MG63 (cell line): ENCODE results near the gene CCDC81. TPM values are rescaled to one million over a fixed set of nuclear protein-coding genes. Genes with fewer than 3 reads are reported as not detected.
"Not testable (repeated sequence)": the region's sequence is repeated elsewhere in the genome, so short reads cannot be mapped to it uniquely, and the experiment has no call there.

Experiments used
- DNase-seq: peaks from one replicate; pipeline ENCODE4 v3.0.0-alpha.2; 2020
- H3K27me3 ChIP-seq: fragments of 250-450 bp; sonication (Bioruptor Pico); 2 replicates; pipeline ENCODE4 v1.5.1; 2020; ENCODE audit warnings: mild to moderate bottlenecking, moderate library complexity
- H3K36me3 ChIP-seq: fragments of 250-450 bp; sonication (Bioruptor Pico); 2 replicates; pipeline ENCODE4 v1.5.1; 2020; ENCODE audit warnings: mild to moderate bottlenecking, moderate library complexity
- H3K4me3 ChIP-seq: fragments of 250-450 bp; sonication (Bioruptor Pico); 2 replicates; pipeline ENCODE4 v1.5.1; 2020; ENCODE audit warnings: mild to moderate bottlenecking, moderate library complexity
- H3K9me3 ChIP-seq: fragments of 250-450 bp; sonication (Bioruptor Pico); 2 replicates; pipeline ENCODE4 v1.5.1; 2020; ENCODE audit warnings: mild to moderate bottlenecking, moderate library complexity
- total RNA-seq: library from RNA; depleted of rRNA; stranded (reverse); fragments of >200 nt; shearing (Covaris generic); gene quantifications from 2 replicates; pipeline ENCODE4 v1.2.3, GENCODE V29; 2014; ENCODE audit warnings: low replicate concordance; rRNA removed

The CCDC81 gene
- total RNA-seq = not detected in 2 replicates

DNA sequence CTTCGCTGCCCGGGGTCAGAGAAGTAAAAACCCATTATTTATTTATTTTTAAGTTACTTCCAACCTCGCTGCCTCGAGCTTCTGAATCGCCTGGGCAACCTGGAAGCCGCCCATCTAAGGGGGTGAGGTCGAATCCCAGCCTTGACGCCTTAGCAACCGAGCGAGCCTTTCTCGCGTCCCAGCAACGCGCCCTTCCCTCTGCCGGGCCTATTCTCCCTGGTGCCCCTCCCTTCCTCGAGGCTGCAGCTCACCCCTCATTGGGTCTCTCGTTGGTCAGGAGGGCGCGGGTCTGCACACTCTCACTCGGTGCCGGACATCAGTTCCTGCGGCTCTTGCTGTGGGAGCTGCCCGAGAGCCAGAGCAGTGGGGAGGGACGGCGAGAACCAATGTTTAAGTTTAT is at the start of gene CCDC81:
CCDC81 (plus strand) TSS at position 302 of the 400 bp plus-strand sequence. CDS start 277 bp downstream, outside the sequence.
- DNase-seq = no peak
- Histone ChIP-seq H3K9me3 (no peaks in the 10 kb centered on the region), H3K4me3 (no peak within 1 kb of the TSS), H3K36me3 (no peaks in the 10 kb centered on the region), H3K27me3 (no peaks in the 10 kb centered on the region)

DNA sequence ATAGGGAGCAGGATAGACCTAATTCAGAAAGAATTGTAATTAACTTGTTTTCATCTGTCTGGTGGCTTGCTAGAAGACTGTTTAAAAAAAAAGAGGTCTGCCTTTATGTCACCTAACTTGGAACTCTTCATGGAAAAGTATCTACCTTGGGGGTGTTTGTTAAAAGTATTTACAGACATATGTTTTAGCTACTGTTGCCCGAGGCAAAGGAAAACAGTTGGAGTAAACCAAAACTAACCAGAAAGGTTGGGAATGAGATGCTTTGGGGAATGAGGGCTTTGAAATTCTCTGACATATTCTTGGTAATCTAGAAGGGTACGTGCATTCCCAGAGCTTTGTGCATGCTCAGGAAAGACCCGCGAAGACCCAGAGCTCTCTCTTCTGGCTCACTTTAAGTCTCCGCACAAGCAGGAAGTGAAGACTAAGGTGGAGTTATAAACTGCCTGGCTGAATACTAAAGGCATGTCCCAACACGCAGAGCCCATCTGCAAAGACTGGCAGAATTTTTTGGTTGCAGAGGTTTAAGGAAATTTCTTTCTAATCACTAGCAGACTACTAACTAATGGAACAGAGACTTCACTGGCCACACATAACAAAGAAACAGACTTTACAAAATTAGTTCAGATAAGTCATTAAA is 39.4 kb upstream of the CCDC81 start:
- no peak for DNase-seq
- H3K36me3 ChIP-seq = peaks cover 11% of the 10 kb centered on the region; the same call in 1 of the 2 replicates

DNA sequence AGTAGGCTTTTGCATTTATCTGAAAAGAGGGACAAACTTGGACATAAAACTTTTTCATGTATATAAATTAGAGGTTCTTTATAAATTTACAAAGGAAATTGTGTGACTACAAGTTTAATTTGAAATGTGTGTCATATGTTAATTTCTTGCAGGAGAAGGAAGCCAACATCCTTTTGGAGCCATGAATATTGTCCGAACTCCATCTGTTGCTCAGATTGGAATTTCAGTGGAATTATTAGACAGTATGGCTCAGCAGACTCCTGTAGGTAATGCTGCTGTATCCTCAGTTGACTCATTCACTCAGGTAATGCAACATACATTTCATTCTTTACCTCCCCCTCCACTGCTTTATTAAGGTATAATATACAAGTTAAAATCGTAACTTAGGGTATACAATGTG is 37.5 kb upstream of the CCDC81 start:
- DNase-seq = no peak
- no peaks in the 10 kb centered on the region for H3K9me3 ChIP-seq
- no peak overlapping the region for H3K4me3 ChIP-seq
- H3K36me3 ChIP-seq = peaks cover 11% of the 10 kb centered on the region; the same call in 1 of the 2 replicates
- no peaks in the 10 kb centered on the region for H3K27me3 ChIP-seq

More for the DNA sequence above, 39.4 kb upstream of the CCDC81 start:
- no peaks in the 10 kb centered on the region for H3K9me3 ChIP-seq
- H3K4me3 ChIP-seq = no peak overlapping the region
- no peaks in the 10 kb centered on the region for H3K27me3 ChIP-seq

DNA sequence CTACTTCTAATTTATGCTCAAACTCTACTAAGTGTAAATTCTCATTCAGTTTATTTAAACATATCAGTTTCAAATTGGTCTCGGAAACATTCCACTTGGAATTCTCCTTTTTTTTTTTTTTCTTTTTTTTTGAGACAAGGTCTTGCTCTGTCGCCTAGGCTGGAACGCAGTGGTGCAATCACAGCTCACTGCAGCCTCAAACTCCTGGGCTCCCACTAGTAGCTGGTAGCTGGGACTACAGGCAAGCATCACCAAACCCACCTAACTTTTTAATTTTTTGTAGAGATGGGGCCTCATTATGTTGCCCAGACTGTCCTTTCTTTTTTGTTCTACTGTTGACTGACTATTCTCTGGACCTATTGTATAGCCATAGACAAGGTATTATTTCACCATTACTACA is 33.3 kb upstream of the CCDC81 start:
- Histone ChIP-seq H3K9me3 (no peaks in the 10 kb centered on the region), H3K36me3 (peaks cover 11% of the 10 kb centered on the region), H3K4me3 (no peak overlapping the region), H3K27me3 (no peaks in the 10 kb centered on the region)
- DNase-seq = no peak

DNA sequence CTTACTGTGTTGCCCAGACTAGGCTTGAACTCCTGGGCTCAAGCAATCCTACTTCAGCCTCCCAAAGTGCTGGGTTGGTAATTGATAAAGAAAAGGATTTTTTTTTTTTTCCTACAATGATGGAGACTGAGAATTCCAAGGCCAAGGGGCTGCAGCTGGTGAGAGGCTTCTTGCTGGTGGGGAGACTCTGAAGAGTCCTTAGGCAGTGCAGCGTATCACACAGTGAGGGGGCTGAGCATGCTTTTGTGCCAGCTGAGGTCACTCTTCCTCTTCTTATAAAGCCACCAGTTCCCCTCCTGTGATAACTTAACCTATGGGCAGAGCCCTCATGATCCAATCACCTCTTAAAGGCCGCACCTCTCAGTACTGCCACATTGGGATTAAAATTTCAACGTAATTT is 28.2 kb upstream of the CCDC81 start:
- H3K9me3 ChIP-seq = no peaks in the 10 kb centered on the region
- H3K36me3 ChIP-seq = no peaks in the 10 kb centered on the region; the same call in none of the 2 replicates
- no peaks in the 10 kb centered on the region for H3K27me3 ChIP-seq
- DNase-seq = no peak
- no peak overlapping the region for H3K4me3 ChIP-seq

DNA sequence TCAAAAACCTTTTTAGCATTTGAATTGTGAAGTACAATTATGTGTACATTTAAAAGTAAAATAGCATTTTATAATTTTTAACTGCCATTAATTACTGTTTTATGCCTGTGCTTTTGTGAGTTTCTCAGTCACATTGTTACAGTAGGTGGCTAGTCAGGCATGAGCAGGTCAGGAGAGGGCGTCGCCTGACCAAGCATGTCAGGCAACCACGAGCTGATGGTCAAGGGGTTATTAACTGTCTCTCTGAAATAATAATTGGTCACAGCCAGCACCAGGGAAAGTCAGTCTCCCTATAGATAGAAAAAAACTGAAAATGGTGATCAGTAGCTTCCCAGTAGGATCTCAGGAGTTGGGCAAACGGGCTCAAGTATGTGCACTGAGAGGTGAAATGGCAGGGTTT is 19.4 kb upstream of the CCDC81 start:
- no peak for DNase-seq
- no peaks in the 10 kb centered on the region for H3K27me3 ChIP-seq
- no peak overlapping the region for H3K4me3 ChIP-seq
- H3K9me3 ChIP-seq = no peaks in the 10 kb centered on the region
- H3K36me3 ChIP-seq = no peaks in the 10 kb centered on the region

DNA sequence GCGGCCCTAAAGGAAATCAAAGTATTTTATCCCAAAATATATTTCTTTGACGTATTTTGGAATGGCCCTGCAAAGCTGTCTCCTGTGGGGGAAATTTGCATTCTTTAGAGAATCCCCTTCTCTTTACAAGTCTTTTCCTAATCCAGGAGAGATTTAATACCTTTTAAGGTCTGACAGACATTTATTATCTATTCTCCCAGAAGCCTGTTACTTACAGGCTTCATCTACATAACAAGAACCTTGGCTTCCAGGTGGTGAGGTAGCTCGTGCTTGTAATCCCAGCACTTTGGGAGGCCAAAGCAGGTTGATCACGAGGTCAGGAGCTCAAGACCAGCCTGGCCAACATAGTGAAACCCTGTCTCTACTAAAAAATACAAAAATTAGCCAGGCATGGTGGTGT is 17.3 kb upstream of the CCDC81 start:
- not testable (repeated sequence) for H3K9me3 ChIP-seq, H3K36me3 ChIP-seq, H3K27me3 ChIP-seq, DNase-seq, H3K4me3 ChIP-seq

DNA sequence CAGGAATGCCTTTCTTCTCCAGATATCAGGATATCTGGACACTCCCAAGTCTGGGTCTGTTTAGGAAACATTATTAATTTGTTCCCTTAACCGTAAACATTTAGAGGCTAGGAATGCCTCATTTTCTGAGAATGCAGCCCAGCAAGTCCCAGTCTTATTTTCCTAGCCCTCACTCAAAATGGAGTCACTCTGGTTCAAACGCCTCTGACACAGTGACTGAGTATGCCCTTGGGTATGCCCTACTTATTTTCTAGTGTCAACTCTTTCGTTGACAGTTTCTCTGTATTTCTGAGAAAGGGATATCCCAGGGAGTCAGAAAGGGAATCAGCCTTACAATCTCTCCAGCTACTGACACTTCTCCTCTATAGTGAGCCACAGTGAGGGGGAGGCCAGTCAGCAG is 16.0 kb upstream of the CCDC81 start:
- no peaks in the 10 kb centered on the region for H3K36me3 ChIP-seq
- H3K27me3 ChIP-seq = no peaks in the 10 kb centered on the region
- H3K4me3 ChIP-seq = no peak overlapping the region
- peaks cover 2% of the 10 kb centered on the region; the same call in 1 of the 2 replicates for H3K9me3 ChIP-seq
- DNase-seq = no peak

DNA sequence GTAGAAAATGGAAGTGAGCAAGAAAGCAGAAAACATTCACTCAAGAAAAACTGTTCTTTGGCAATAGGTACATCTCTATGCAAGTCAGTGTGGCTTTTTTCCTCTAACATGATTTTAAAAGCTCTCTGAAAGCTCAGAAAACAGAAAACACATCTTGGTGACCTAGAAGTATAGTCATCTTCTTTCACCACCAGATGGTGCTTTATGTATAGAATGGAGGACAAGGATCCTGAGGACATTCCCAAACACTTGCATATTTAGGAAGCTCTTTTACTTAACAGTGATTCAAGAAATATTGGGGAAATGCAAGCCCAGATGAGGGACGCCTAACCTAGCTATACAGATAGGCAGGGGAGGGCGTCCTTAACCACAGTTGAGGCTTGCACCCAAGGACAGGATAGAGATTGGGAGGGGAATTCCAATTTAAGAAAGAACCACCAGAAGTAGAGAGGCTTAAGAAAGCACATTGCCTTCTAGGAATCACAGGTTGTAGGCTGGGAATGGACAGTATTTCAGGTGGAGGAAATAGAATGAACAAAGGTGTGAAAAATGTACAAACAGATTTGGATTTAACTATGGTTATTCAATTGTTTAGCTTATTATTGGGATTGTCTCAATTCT is 13.8 kb upstream of the CCDC81 start:
- peaks cover 5% of the 10 kb centered on the region; the same call in 1 of the 2 replicates for H3K9me3 ChIP-seq
- no peak for DNase-seq
- no peaks in the 10 kb centered on the region for H3K36me3 ChIP-seq
- no peak overlapping the region for H3K4me3 ChIP-seq
- no peaks in the 10 kb centered on the region for H3K27me3 ChIP-seq

DNA sequence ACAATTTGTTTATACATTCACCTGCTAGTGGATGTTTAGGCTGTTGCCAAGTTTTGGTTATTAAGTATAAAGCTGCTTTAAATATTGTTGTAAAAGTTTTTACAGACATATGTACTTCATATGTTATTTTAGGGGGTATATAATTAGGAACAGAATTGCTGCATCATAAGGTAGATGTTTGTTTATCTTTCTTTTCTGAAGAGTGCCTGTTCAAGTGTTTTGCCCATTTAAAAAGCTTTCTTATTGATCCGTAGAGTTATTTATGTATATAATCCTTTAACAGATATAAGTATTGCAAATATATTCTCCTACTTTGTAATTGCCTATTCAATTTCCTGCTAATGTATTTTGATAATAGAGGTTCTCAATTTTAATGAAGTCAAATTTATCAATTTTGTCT is 11.3 kb upstream of the CCDC81 start:
- Histone ChIP-seq H3K4me3 (no peak overlapping the region), H3K36me3 (no peaks in the 10 kb centered on the region), H3K27me3 (no peaks in the 10 kb centered on the region), H3K9me3 (peaks cover 5% of the 10 kb centered on the region; the same call in 1 of the 2 replicates)
- DNase-seq = no peak

DNA sequence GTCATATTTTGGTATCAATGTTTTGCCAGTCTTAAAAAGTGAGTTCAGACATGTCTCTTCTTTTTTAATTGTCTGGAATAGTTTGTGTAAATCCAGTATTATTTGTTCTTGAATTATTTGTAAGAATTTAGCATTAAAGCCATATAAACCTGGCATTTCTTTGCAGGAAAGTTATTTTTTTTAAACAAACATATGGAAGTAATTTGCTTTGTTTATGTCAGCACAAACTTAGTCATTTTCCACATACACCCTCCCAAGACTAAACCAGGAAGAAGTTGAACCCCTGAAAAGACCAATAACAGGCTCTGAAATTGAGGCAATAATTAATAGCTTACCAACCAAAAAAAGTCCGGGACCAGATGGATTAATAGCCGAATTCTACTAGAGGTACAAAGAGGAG is 9.1 kb upstream of the CCDC81 start:
- H3K36me3 ChIP-seq = no peaks in the 10 kb centered on the region
- H3K4me3 ChIP-seq = no peak overlapping the region
- no peaks in the 10 kb centered on the region for H3K27me3 ChIP-seq
- peaks cover 5% of the 10 kb centered on the region; the same call in 1 of the 2 replicates for H3K9me3 ChIP-seq
- DNase-seq = no peak

DNA sequence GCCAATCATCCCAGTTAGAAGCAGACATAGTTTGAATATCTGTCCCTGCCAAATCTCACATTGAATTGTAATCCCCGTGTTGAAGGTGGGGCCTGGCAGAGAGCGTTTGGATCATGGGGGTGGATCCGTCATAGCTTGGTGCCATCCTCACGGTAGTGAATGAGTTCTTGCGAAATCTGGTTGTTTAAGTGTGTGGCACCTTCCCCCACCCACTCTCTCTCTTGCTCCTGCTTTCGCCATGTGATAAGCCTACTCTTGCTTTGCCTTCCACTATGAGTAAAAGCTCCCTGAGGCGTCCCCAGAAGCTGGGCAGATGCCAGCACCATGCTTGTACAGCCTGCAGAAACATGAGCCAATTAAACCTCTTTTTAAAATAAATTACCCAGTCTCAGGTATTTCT is 5.0 kb upstream of the CCDC81 start:
- H3K4me3 ChIP-seq = no peak overlapping the region
- H3K9me3 ChIP-seq = no peaks in the 10 kb centered on the region
- no peaks in the 10 kb centered on the region for H3K27me3 ChIP-seq
- no peak for DNase-seq
- H3K36me3 ChIP-seq = no peaks in the 10 kb centered on the region

DNA sequence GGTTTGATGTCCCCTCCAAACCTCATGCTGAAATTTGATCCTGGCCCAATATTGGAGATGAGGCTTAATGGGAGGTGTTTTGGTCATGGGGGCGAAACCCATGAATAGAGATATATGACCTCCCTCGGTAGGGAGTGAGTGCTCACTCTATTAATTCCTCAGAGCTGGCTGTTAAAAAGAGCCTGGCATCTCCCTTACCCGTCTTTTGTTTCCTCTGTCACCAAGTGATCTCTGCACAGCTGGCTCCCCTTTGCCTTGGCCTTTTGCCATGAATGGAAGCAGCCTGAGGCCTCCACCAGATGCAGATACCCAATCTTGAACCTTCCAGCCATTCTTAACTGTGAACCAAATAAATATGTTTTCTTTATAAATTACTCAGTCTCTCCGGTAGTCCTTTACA is 4.5 kb upstream of the CCDC81 start:
- Histone ChIP-seq H3K4me3 (no peak overlapping the region), H3K9me3 (no peaks in the 10 kb centered on the region), H3K36me3 (no peaks in the 10 kb centered on the region), H3K27me3 (no peaks in the 10 kb centered on the region)
- DNase-seq = no peak

DNA sequence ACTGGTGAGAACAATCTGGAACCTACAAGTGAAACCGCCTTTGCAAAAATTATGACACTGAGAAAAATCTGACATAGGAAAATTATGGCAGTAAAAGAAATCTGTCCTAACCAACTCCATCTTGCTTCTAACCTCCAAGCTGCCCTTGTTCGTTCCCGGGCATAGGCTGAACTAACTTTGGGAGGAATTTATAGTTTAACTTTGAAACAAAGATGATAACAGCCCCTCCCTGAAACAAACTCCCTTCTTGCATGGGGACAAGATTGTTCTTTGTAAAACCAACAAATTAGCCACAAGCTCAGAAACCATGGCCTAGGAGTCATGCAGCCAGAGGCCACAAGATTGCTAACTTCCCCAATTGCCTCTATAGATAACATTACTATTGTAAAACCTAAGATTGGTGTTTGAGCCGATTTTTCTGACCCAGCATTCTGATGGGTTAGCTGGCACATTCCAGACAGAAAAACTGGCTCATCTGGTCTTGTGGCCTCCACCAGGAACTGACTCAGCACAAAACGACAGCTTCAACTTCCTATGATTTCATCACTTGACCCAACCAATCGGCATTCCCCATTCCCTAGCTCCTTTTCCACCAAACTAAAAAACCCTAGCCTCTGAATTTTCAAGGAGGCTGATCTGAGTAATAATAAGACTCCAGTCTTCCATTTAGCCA is 3.6 kb upstream of the CCDC81 start:
- no peaks in the 10 kb centered on the region for H3K27me3 ChIP-seq
- no peak for DNase-seq

DNA sequence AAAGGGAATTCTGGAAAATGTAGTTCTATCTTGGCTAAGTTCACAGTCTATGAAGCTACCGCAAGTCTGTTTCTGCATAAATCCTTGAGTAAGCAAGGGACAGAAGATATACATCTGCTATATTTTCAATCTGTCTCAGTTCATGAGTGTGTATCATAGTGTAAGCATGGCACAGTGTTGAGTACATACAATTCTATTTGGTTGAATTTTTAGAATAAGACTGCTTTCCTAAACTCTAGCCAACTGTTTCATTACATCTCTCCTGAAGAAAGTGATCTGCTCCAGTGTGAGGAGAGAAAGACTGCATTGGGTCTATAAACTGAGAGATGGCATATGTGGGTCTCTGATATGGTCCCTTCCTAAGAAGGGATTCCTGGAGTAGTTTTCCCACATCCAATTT is 2.6 kb upstream of the CCDC81 start:
- Histone ChIP-seq H3K4me3 (no peak overlapping the region), H3K9me3 (no peaks in the 10 kb centered on the region), H3K36me3 (no peaks in the 10 kb centered on the region), H3K27me3 (no peaks in the 10 kb centered on the region)
- no peak for DNase-seq

More for the DNA sequence above, 3.6 kb upstream of the CCDC81 start:
- H3K36me3 ChIP-seq = no peaks in the 10 kb centered on the region
- no peak overlapping the region for H3K4me3 ChIP-seq
- no peaks in the 10 kb centered on the region for H3K9me3 ChIP-seq

DNA sequence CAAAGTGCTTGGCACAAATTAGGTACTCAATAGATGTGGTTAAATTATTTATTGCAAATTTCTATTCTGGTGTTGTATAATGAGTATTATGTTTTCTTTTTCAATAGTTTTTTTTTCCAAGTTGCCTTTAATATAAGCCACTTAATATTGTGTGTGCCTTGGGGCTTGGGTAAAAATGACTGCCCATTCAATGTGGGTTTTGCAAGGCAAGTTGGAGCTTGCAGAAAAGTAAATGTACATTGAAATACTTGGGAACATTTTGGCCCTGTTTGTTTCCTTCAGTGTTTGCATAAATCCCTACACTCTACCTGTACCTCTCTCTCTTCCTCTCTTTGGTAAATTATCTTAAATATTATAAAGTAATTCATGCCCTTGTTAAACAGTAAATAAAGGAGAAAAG is 2.1 kb upstream of the CCDC81 start:
- H3K4me3 ChIP-seq = no peak overlapping the region
- H3K27me3 ChIP-seq = no peaks in the 10 kb centered on the region
- no peaks in the 10 kb centered on the region for H3K36me3 ChIP-seq
- H3K9me3 ChIP-seq = no peaks in the 10 kb centered on the region
- DNase-seq = no peak

DNA sequence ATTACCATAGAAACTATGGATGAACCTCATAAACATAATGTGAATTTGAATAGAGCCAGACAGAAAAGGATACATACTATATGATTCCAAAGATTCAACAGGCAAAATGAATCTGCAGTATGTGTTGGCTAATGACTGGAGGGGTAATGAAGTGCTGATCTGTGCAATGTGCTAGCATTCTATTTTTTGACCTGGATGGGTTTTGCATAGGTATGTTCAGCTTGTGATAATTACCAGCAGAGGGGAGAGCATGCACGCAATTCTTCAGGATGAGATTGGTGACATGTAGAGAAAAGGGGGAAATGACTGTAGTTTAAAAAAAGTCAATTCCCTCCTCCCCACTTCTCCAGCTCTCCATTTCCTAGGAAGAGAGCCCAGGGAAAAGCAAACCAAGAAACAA is 618 bp upstream of the CCDC81 start:
- DNase-seq = no peak
- Histone ChIP-seq H3K27me3 (no peaks in the 10 kb centered on the region), H3K4me3 (no peak overlapping the region), H3K36me3 (no peaks in the 10 kb centered on the region), H3K9me3 (no peaks in the 10 kb centered on the region)

DNA sequence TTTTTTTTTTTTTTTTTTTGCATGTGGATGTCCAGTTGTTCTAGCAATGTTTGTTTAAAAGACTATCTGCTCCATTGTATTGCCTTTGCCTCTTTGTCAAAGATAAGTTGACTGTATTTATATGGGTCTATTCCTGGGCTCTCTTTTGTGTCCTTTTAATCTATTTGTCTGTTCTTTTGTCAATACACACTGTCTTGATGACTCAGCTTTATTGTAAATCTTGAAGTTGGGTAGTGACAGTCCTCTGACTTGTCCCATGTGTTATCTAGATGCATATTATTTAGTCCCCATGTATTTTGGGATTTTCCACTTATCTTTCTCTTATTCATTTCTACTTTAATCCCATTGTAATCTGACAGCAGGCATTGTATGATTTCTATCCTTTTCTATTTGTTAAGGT is 3.3 kb downstream of the CCDC81 start:
- H3K9me3 ChIP-seq = peaks cover 6% of the 10 kb centered on the region
- H3K36me3 ChIP-seq = no peaks in the 10 kb centered on the region
- no peaks in the 10 kb centered on the region for H3K27me3 ChIP-seq
- DNase-seq = no peak
- H3K4me3 ChIP-seq = no peak overlapping the region
